Hematopoietic multipotent progenitor cell (in vitro differentiated cells): ENCODE measurements around the gene C16orf86. TPM values are rescaled to one million over a fixed set of nuclear protein-coding genes. Genes with fewer than 3 reads are reported as not detected.

Source experiments
- DNase-seq, 3 donors: peaks; one replicate each; pipeline ENCODE4 v3.0.0-alpha.2; 2011 to 2015; ENCODE audit warnings: low read depth in 2 of 3, low spot score in 2 of 3
- total RNA-seq: library from RNA; depleted of rRNA; stranded (reverse); fragments of >200 nt; gene quantifications from one replicate; pipeline ENCODE4 v1.2.3, GENCODE V29; 2012

Gene C16orf86
- total RNA-seq, 1 donor: 15.9 TPM

GRCh38 chr16:67665598-67665997 is 1.0 kb upstream of the C16orf86 start:
- no peak for DNase-seq

DNA sequence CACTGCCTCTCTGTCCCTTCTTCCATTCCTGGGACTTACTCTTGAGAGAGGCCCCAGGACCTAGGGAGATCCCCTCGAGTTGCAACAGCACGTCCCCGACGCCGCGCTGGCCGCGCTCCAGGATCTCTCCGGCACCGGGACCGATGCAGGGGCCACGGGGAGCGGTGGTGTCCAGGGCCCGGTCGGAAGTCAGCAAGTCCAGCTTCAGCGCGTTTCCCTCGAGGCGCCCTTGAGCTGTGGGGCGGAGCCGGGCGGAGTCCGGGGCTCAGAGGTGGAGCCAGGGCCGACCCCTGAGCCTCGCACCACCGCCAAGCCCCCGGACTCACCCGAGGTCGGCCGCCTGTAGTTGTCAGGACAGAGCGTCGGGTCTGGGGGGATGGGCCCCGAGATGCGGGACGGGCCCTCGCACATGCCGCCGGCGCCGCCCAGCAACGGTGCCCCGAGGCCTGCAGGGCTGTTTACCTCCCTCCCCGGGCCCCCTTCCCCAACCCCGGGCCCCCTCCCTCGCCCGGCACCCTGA is 522 bp upstream of the C16orf86 start:
- no peak for DNase-seq

GRCh38 chr16:67667453-67667816 is 821 bp downstream of the C16orf86 start:
- DNase-seq: no peak

DNA sequence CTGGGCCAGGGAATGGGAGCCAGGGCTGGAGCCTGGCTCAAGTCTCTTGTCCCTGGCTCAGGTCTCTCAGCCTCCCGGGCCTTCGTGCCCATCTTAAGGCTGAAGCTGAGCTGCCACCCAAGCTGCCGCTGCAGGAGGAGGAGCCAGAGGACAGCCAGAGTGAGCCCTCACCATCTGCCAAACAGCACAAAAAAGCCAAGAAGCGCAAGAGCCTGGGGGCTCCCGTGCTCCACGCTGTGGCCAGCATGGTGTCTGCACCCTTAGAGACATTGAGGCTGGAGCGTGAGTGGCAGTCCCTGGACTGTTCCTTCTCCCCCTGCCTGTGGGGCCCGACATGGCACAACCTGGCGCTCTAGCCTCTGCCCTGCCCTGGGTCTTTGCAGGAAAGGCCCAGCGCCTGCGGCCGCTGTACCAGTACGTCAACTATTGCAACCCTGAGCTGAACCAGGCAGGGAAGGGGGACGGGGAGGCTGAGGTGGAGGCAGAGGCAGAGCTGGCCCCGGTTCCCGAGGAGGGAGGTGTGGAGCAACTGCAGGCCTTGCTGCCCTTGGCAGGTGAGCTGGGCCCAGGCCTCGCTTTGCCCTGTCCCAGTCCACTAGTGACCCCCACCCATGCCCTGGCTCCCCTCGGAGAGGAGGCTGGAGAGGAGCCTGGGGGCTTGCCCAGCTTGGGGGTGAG is 1.3 kb downstream of the C16orf86 start:
- peak; percentile 57 to 97 (median 93) for DNase-seq

GRCh38 chr16:67668495-67669157 is 2.0 kb downstream of the C16orf86 start:
- peak in 1 of 3 donors; percentile 49 for DNase-seq

- no peak for DNase-seq
Measured at GRCh38 chr16:67669499-67670101, 3.0 kb downstream of the C16orf86 start.

- no peak for DNase-seq
Measured at GRCh38 chr16:67672306-67672705, 5.7 kb downstream of the C16orf86 start.

DNA sequence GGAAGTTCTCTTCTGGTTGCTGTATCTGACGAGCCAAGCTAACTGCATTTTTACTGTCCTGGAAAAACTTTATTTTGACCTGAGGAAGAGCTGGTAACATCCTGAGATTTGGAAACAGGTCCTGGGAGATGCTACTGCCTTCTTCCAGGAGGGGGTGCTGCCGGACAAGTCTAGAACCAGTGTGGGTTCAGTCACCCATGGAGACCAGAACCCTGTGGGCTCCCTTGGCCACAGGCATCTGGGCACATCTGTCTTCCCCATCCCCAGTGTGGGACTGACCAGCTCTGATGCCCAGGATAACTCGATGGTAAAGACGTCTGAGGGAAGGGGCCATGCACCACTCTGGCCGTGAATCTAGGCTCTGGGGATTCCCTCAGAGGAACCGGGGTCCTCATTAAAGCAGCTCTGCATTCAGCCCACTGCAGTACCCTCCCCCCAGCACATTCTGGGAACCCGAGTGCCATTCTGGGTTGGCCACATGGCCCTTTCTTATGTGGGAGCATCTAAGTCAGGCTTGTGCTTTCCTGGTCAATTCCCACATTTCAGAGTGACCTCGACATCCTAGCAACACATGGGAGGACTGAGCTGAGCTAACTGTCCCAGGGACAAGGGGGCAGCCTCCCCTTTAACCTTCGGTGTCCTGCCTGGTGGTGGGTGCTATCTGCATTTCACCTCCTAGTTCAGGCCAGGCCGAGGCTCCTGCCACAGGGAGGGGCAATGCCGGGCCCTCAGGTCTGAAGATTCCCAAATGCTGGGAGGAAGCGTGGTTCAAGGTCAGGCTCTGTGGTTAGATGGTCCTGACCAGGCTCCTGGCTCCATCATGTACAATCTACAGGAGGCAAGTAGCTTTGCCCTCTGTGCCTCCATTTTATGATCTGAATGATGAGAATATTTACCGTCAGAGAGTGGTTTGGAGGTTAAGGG is 6.4 kb downstream of the C16orf86 start:
- DNase-seq: peak in 2 of 3 donors; percentile 66 to 87

DNA sequence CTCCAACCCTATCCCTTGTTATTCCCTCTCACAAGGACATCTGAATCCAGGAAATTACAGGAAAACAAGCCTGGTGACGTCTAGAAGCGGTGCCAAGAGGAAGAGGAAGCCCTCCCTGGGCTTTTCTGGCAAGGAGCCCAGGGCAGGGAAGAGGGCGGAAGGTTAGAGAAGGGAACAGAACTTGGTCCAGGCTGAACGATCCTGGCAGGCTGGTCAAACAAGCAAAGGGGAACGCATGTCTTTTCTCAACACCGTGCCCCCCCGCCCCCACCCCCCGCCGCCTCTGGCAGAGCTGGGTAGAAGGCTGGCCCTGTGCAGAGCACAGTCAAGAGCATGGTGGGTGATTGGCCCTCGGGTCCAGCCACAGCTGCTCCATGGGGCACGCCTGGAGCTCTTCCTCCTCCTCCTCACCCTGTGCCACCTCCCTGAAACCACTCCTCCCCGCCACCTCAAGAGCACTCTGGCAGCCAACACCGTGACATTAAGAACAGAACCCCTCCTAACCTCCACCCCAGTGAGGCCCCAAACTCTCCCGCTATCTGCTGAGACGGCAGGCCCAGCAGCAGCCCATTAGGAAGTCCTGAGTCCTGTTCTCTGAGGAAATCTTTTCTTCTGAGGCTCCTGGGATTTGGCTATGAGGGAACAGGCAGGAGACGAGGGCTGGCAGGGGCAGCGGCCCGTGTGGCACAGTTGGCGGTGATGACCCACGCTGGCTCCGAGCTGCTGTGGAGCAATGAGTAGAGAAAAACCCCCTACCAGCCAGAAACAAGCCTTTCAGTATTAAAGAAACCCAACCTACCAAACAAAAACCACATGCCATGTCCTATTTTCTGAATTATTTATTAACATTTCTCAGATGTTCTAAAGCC is 7.3 kb downstream of the C16orf86 start:
- peak in 1 of 3 donors; percentile 51 for DNase-seq

GRCh38 chr16:67674851-67675578 is 8.4 kb downstream of the C16orf86 start:
- DNase-seq: no peak

DNA sequence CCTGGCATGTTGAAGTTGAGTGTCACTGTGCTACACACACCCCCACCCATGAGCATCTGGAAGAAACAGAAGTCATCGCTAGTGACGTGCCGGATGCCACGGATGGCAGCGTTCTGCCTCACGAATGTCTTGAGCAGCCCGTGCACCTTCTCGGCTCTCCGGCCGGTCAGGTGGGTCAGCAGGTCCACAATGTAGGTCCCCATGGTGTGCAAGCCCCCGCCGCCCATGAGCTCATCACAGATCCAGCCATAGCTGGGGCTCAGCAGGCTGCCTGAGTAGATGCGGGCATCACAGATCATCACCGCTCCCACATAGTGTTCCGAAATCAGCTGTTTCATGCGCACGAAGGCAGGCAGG is 8.9 kb downstream of the C16orf86 start:
- DNase-seq: no peak

DNA sequence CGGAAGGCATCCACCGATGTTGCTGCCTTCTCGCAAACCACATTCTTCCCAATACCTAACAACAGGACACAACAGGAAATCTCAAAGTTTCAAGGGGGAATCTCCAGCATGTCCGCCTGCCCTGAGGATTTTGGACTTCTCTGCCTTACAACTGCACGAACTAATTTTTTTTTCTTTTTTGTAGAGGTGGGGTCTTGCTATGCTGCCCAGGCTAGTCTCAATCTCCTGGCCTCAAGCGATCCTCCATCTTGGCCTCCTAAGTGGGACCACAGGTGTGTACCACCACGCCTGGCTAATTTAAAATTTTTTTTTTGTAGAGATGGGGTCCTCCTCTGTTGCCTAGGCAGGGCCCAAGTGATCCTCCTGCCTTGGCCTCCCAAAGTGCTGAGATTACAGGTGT is 9.4 kb downstream of the C16orf86 start:
- DNase-seq: no peak

DNA sequence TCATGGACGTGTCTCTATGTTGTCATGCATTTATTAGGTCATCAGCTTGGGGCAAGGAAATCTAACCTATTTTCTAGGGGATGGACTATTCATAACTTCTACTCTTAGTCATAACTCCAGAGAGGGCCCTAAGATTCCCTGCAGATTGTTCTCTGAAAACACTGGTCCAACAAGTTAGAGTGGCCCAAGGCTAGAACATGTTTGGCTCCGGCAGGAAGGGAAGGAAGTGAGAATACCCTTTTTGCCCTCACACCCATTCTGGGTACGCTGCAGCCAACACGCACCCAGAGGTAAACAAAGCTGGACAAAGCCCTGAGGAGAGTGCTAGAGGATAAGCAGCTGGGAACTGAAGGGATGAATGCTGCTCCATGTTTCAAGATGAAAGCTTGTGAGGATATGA is 9.9 kb downstream of the C16orf86 start:
- DNase-seq: no peak

- DNase-seq: no peak
Measured at GRCh38 chr16:67676939-67677338, 10.3 kb downstream of the C16orf86 start.

DNA sequence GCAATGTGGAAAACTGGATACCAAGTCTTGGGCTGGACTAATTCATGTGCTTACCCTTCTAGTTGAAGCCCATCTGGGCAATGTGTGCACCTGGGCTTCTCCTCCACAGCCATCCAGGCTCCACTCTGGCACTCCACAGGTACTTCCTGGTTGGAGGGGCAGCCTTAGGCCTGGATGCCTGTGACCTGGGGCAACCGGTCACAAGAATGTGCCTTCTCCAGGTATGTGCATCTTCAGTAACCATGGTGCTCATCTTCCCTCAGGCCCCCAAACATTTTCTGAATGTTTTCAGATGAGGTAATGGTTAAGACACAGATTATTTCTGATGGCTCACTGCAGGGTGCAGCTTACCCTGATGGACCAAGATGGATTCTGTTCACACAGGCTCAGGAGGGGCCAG is 11.1 kb downstream of the C16orf86 start:
- DNase-seq: no peak

- DNase-seq: no peak
Measured at GRCh38 chr16:67678354-67679023, 11.9 kb downstream of the C16orf86 start.

DNA sequence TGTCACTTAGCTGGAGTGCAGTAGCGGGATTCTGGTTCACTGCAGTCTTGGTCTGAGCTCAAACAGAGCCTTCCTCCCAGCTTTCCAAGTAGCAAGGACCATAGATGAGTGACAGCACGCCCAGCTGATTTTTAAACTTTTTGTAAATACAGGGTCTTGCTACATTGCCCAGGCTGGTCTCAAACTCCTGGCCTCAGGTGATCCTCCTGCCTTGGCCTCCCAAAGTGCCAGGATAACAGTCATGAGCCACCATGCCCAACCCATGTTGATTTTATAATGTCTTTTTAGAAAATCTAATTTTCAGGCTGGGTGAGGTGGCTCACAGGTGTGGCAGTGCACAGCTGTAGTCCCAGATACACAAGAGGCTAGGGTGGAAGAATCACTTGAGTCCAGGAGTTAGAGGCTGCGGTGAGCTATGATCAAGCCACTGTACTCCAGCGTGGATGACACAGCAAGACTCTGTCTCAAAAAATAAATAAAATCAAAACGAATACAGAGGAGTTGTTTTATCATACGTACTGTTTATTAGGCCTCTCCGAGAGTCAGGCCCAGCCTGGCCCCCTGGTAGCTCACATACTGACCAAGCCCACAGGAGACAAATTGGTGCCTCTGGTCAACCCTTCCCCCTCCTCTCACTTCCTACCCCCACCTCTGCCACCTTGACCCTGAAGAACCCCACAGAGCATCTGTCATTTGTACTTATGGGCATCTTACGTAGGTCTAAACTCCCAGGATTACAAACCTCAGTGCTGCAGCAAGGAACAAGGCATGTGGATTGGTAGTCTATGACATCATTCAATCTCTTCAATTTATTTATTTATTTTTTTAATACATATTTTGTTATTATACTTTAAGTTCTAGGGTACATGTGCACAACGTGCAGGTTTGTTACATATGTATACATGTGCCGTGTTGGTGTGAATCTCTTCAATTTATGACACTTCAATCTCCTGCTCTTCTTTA is 13.6 kb downstream of the C16orf86 start:
- no peak for DNase-seq

DNA sequence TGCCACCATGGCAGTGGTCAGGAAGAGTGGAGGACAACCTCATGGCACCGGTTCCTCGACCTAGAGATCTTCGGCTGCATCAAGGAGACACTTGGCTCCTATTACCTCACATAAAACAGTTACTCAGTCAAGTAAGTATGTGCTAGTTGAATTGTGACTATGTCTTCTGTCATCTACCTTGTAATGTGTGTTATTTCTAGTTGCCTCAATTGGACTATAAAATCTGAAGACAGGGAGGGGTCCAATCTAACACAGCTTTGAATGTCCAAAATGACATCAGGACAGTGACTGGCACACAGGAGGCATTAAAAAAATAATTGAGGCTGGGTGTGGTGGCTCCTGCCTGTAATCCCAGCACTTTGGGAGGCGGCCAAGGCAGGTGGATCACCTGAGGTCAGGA is 17.2 kb downstream of the C16orf86 start:
- DNase-seq: no peak
